Transverse colon (tissue), 4 donors: ENCODE data around the gene NT5DC3. TPM values are rescaled to one million over a fixed set of nuclear protein-coding genes. Genes with fewer than 3 reads are reported as not detected.

ENCODE experiments used
- DNase-seq: peaks from one replicate; pipeline ENCODE4 v3.0.0-alpha.2; 2019
- H3K27ac ChIP-seq, 4 donors: fragments of 200-600 bp; sonication (generic); 2 replicates each; pipeline ENCODE4 v1.5.1; 2016 to 2018; ENCODE audit warnings: inconsistent platforms in 4 of 4
- H3K27me3 ChIP-seq: fragments of 200-600 bp; sonication (generic); 2 replicates; pipeline ENCODE4 v1.5.1; 2017; ENCODE audit warnings: inconsistent platforms
- H3K36me3 ChIP-seq, 4 donors: fragments of 200-600 bp; sonication (generic); 2 replicates each; pipeline ENCODE4 v1.5.1; 2017 to 2019; ENCODE audit warnings: inconsistent platforms in 4 of 4
- H3K4me1 ChIP-seq, 4 donors: fragments of 200-600 bp; sonication (generic); 2 replicates each; pipeline ENCODE4 v1.5.1; 2017 to 2020; ENCODE audit warnings: inconsistent platforms in 4 of 4
- H3K4me3 ChIP-seq, 4 donors: fragments of 200-600 bp; sonication (generic); 1 replicate in 1 of 4; 2 replicates in 3 of 4; pipeline versions ENCODE4 v1.5.1 to v1.6.1; 2017 to 2019; ENCODE audit warnings: inconsistent platforms in 4 of 4
- H3K9me3 ChIP-seq, 2 donors: fragments of 200-600 bp; sonication (generic); 2 replicates each; pipeline ENCODE4 v1.5.1; 2017 to 2019; ENCODE audit warnings: inconsistent platforms in 2 of 2
- EP300 ChIP-seq: sonication (generic); formaldehyde crosslinking; IDR thresholded peaks from one replicate; pipeline ENCODE4 v1.6.1; 2017; ENCODE audit warnings: antibody characterized with exemption, low read depth
- POLR2A ChIP-seq: fragments of 450-650 bp; IDR thresholded peaks from one replicate; pipeline ENCODE4 v1.6.1; 2016; ENCODE audit warnings: antibody characterized with exemption, mild to moderate bottlenecking, moderate library complexity
- POLR2AphosphoS5 ChIP-seq, 3 donors: sonication (generic); formaldehyde crosslinking; IDR thresholded peaks; one replicate each; pipeline ENCODE4 v1.6.1; 2016; ENCODE audit warnings: antibody characterized with exemption in 3 of 3
- WGBS, 2 donors: methylation state at CpG; one replicate each; pipeline ENCODE4 v1.1.5; 2018; ENCODE audit warnings: low coverage in 1 of 2; 5-methylcytosine and 5-hydroxymethylcytosine counted together
- in situ Hi-C, 4 donors: fragments of 200-750 bp; cut with MboI; loops; one replicate each; pipeline versions ENCODE4 v1.15.0 to v1.15.1; 2017; ENCODE audit warnings: low sequenced_read_pairs in 3 of 4, low pct_ligation_motif_present in 1 of 4, low pct_unique_long_range_greater_than_20kb in 1 of 4
- intact Hi-C: fragments of 100-400 bp; cut with DNase I; formaldehyde crosslinking; loops from one replicate; pipeline ENCODE4 v1.15.1; 2023; ENCODE audit warnings: low total_unique reads
- total RNA-seq, 4 donors: library from RNA; depleted of rRNA; stranded (reverse); fragments of >200 nt; gene quantifications; one replicate each; pipeline ENCODE4 v1.1.0, GENCODE V29; 2016
- TF ChIP-seq, protein P1 (sequence below), 5 experiments: fragments of 200-600 bp in 3 of 5; fragments of 450-650 bp in 2 of 5; sonication (generic) in 3 of 5; IDR thresholded peaks; 1 replicate in 2 of 5; 2 replicates in 3 of 5; pipeline ENCODE4 v1.5.1; 2016 to 2017; ENCODE audit warnings: antibody characterized with exemption in 5 of 5, inconsistent platforms in 3 of 5, mild to moderate bottlenecking in 2 of 5, moderate library complexity in 1 of 5

Gene NT5DC3
- total RNA-seq, 4 donors from 2014 or later, result 24.3 to 71.4 (median 54.8) TPM

DNA sequence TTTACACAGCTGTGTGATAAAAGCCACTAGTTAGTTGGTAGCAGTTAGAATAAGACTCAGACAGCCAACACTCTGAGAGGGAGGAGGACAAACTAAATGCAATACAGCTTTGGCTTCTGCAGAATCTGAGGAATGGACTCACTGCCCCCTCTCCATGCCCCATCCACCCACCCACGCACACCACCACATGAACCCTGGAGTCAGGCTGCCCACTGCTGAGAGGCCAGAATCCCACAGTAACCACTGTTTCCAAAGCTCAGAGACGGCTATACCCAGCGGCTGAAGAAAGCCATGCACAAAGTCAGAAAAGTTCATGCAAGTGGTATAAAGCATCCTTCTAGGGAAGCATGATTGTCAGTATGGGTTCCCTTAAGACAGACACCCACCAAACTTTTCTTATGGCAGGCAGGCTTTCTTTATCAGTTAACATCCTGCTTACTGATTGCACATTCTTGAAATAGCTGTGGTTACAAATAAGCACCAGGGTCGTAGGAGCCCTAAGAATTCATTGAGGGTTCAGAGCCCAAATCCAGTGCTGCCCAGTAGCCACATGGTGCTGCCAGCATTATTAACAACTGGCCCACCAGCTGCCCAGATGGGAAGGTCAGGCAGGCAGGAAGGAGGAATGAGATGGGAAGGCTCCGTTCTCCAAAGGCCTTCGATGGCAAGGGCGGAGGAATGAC is 61.5 kb downstream of the NT5DC3 start:
- in situ Hi-C loops, result no loop called here

DNA sequence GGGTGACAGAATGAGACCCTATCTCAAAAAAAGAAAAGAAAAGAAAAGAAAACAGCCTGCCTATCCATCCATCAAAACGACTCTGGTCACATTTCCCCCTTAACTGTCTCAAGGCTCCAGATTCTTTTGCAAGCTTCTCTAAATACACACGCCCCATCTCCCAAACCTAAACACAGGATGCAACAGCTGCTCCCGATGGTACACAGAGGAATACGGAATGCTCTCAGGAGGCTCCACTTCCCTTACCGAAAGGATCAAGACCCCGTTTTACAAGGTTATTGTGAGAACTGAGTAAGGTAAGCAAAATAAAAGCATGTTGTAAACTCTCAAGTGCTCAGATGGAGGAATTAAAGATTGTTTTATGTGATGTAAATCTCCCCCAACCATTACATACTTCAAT is 62.3 kb downstream of the NT5DC3 start:
- WGBS, 2 donors, result 73 to 83% methylated on average over 3 to 6 of the region's 6 CpGs

More for the DNA sequence above, 61.5 kb downstream of the NT5DC3 start:
- H3K27ac ChIP-seq, result peak overlapping the region in 1 of 4 donors; percentile 43
- intact Hi-C loops, result loop anchor here (10.0 kb wide), 1 partner anchor 85 kb away; no protein-coding TSS in a partner anchor
- H3K27me3 ChIP-seq, result no peaks in the 10 kb centered on the region
- H3K9me3 ChIP-seq, result no peaks in the 10 kb centered on the region
- no peak for TF ChIP-seq EP300
- TF ChIP-seq POLR2A, result no peak
- peaks cover 0 to 13% (median 4%) of the 10 kb centered on the region in 4 donors for H3K36me3 ChIP-seq
- no peak overlapping the region for H3K4me3 ChIP-seq
- WGBS, 2 donors, result 87 to 100% methylated on average over 1 to 7 of the region's 7 CpGs
- no peak for DNase-seq
- peaks cover 0 to 10% (median 0%) of the 10 kb centered on the region in 4 donors for H3K4me1 ChIP-seq

GRCh38 chr12:103774977-103775560 is 66.0 kb downstream of the NT5DC3 start:
- Histone ChIP-seq H3K27me3 (no peaks in the 10 kb centered on the region), H3K9me3 (no peaks in the 10 kb centered on the region), H3K4me1 (peaks cover 0 to 8% (median 6%) of the 10 kb centered on the region in 4 donors), H3K4me3 (no peak overlapping the region), H3K27ac (no peak overlapping the region), H3K36me3 (peaks cover 0 to 13% (median 3%) of the 10 kb centered on the region in 4 donors)
- no peak for DNase-seq
- 87 to 96% methylated on average over 3 to 10 of the region's 10 CpGs for WGBS, 2 donors
- in situ Hi-C loops (no loop called here), intact Hi-C loops (loop anchor here (10.0 kb wide), 1 partner anchor 90 kb away; no protein-coding TSS in a partner anchor)
- TF ChIP-seq, protein P1, sequence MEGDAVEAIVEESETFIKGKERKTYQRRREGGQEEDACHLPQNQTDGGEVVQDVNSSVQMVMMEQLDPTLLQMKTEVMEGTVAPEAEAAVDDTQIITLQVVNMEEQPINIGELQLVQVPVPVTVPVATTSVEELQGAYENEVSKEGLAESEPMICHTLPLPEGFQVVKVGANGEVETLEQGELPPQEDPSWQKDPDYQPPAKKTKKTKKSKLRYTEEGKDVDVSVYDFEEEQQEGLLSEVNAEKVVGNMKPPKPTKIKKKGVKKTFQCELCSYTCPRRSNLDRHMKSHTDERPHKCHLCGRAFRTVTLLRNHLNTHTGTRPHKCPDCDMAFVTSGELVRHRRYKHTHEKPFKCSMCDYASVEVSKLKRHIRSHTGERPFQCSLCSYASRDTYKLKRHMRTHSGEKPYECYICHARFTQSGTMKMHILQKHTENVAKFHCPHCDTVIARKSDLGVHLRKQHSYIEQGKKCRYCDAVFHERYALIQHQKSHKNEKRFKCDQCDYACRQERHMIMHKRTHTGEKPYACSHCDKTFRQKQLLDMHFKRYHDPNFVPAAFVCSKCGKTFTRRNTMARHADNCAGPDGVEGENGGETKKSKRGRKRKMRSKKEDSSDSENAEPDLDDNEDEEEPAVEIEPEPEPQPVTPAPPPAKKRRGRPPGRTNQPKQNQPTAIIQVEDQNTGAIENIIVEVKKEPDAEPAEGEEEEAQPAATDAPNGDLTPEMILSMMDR (IDR thresholded peaks at IDR 0.05), result no peak
- no peak for TF ChIP-seq POLR2A
- TF ChIP-seq EP300, result no peak
- TF ChIP-seq POLR2AphosphoS5 (IDR thresholded peaks at IDR 0.05), result no peak

More for the DNA sequence above, 62.3 kb downstream of the NT5DC3 start:
- H3K4me1 ChIP-seq, result peaks cover 0 to 3% (median 1%) of the 10 kb centered on the region in 4 donors
- DNase-seq, result no peak
- H3K27ac ChIP-seq, result no peak overlapping the region
- H3K36me3 ChIP-seq, result peaks cover 0 to 13% (median 3%) of the 10 kb centered on the region in 4 donors
- H3K27me3 ChIP-seq, result no peaks in the 10 kb centered on the region
- H3K4me3 ChIP-seq, result no peak overlapping the region
- intact Hi-C loops (loop anchor here (10.0 kb wide), 1 partner anchor 86 kb away; no protein-coding TSS in a partner anchor), in situ Hi-C loops (no loop called here)
- H3K9me3 ChIP-seq, result no peaks in the 10 kb centered on the region
- no peak for TF ChIP-seq POLR2A
- TF ChIP-seq, protein P1 (IDR thresholded peaks at IDR 0.05), result no peak
- no peak for TF ChIP-seq POLR2AphosphoS5 (IDR thresholded peaks at IDR 0.05)

DNA sequence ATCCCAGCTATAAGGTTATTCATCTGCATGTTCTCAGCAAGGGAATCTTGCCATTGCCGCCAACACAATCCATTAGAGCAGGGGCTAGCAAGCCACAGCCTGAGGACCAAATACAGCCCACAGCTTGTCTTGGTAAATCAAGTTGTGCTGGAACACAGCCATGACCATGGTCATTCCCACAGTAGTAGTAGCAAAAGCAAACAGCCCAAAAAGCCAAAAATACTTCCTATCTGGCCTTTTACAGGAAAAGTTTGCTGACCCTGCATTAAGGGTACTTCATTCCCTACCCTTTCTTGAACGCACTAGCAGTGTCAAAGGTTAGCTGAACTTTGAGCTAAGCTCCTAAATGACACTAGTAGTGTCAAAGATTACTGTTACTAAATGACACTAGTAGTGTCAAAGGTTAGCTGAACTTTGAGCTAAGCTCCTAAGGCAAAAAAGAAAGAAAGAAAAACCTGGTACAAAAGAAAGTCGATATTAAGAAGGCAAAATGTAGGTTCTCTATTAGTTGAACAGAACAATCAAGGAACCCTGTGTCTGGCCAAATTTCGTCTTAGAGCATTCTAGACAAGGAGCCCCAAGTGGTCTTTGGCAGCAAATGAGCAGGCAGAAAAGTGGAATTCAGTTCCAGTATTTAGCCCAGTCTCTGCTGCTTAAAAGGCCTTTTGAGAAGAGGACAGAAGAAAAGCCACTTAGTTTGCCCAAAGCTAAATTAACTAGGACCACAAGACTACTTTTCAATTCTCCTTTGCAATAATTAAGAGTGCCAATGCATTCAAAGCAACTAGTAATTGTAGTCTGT is 67.7 kb downstream of the NT5DC3 start:
- H3K4me3 ChIP-seq, result no peak overlapping the region
- no peaks in the 10 kb centered on the region for H3K27me3 ChIP-seq
- in situ Hi-C loops, result no loop called here
- DNase-seq, result no peak
- TF ChIP-seq, protein P1 (IDR thresholded peaks at IDR 0.05), result no peak
- TF ChIP-seq EP300 (no peak), POLR2A (no peak), POLR2AphosphoS5 (IDR thresholded peaks at IDR 0.05) (no peak)
- intact Hi-C loops, result loop anchor here (10.0 kb wide), 1 partner anchor 91 kb away; no protein-coding TSS in a partner anchor
- H3K36me3 ChIP-seq, result peaks cover 0 to 13% (median 3%) of the 10 kb centered on the region in 4 donors
- peaks cover 0 to 8% (median 6%) of the 10 kb centered on the region in 4 donors for H3K4me1 ChIP-seq
- H3K27ac ChIP-seq, result peak overlapping the region in 3 of 4 donors; percentile 0 to 33 (median 7)
- 55 to 64% methylated on average over 3 to 4 of the region's 4 CpGs for WGBS, 2 donors
- H3K9me3 ChIP-seq, result no peaks in the 10 kb centered on the region
